G401.6 (cell line): ENCODE results near the gene CYBC1.

Experiments used
- FAIRE-seq: peaks from 2 replicates; lab custom pipeline; 2012; peaks lifted over from hg19 to GRCh38; lab: Jason Lieb, UNC

Gene CYBC1

DNA sequence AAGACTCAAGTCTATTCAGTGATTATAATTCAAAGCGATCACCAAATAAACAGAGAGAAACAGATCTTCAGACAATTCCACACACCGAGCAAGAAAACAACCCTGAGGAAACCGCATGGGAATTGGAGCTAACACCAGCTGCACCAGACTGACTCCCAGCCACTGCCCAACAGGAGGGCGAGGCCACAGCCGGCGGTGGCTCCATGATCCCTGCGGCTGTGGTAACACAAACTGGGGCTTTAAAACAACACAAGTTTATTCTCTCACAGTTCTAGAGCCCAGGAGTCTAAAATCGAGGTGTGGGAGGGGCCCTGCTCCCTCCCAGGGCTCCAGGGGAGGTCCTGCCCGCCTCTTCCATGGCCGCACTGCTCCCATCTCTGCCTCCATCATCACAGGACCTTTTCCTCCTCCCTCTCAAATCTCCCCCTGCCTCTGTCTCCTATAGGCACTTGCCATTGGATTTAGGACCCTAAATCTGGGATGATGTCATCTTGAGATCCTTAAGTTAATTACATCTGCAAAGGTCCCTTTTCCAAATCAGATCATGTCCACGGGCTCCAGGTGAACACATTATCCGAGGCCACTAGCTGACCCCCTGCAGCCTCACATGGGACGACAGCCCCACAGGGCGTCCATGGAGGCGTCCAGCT lies 42.1 kb downstream of the CYBC1 start:
- no peak for FAIRE-seq

DNA sequence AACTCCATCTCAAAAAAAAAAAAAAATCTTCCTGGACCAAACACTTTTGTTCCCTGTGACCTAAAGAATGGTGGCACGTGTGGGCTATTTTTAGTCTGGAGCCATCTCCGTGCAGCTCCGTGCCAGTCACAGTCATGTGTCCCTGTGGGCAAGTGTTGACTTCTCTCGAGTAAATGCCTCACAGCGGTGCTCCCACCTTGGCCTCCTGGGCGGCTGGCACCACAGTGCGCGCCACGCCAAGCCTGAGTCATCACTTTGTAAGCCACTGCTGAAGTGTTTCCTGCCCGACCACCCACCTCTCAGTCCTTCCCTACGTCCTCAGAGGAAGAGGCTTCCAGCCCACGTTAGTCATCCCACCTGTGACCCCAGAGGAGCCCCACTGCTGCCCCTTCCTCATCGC lies 43.3 kb downstream of the CYBC1 start:
- FAIRE-seq = no peak

- FAIRE-seq = no peak
Observed at GRCh38 chr17:82406131-82406671, 44.4 kb downstream of the CYBC1 start.

GRCh38 chr17:82405051-82405450 lies 45.5 kb downstream of the CYBC1 start:
- FAIRE-seq = no peak

DNA sequence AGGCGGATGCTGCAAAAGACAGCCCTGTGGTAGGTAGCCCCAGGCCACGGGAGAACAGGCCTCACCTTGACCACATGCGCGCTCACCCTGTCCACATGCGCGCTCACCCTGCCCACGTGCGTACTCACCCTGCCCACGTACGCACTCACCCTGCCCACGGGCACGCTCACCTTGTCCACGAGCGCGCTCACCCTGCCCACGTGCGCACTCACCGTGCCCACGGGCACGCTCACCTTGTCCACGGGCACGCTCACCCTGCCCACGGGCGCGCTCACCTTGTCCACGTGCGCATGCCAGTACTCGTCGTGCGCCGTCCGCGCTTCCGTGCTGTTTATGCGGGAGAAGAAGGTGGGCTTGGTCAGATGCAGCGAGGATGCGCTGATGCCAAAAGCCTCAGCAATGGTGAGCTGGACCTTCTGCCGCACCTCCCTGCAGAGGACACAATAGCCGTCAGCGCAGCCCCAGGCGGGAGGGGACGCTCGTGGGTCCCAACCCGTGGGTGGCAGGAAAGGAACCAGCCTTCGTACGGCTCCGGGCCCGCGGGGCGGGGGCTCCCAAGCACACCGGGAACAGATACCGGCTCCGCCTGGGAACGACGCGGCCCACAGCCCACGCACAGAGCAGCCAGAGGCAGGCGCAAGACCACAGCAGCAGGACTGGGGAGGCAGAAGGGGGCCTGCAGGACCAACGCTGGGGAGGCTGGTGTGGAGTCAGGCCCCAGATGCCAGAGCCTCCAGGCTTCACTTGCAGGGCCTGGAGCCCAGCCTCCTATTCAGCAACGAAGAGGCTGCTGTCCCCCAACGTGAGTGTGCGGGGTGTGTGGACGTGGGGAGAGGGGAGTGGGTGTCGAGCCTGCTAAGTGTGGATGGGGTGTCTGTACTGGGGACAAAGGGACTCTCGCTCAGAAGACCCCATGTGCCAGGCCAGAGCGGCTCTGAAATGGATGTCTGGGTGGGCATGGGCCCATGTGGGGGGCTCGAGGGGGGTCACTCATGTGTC lies 46.6 kb downstream of the CYBC1 start:
- no peak for FAIRE-seq

DNA sequence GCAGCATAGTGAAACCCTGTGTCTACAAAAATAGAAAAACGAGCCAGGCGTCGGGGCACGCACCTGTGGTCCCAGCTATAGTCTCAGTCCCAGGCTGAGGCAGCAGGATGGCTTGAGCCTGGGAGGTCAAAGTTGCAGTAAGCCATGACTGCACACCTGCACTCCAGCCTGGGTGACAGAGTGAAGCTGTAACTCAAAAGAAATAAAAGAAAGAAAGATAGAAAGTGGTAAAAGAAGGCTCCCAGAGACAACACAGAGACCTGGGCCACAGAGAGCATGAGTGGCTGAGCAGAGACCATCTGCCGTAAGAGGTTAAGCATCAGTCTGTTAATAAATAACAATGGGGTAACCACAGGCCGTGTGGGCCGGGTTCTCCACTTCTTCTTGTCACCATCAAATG lies 47.7 kb downstream of the CYBC1 start:
- no peak for FAIRE-seq

DNA sequence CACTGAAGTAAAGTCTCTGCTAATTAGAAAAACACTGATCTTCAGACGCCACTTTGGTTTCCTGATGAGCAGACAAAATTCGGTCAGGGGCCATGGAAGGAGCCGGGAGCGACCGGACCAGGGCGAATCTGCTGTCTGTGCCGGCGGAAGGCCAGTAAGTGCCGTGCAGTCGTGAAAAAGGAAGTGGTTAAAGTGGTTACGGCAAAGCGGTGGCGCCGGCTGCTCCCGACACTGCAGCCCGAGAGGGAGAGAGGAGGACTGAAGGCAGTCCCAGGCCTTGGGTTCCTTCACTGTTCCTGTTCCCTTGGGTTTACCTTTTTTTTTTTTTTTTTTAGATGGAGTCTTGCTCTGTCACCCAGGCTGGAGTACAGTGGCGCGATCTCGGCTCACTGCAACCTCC lies 49.7 kb downstream of the CYBC1 start:
- FAIRE-seq = no peak

DNA sequence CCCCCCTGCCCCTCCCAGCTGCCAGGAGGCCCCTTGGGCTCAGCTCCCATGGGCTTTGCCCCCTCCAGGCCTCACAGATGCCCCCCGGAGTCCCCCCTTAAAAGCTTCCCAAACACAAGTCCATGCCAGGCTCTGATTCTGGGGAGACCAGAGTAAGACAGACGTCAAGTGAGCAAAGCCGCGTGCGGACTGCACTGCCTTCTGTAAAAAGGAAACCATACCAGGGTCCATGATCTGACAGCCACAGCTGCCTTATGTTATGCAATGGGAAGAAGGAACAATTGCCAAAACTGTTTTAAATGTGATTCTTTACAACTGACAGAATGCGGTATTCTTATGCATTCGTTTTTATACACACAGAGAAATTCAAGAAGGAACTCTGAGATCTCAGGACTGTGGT lies 50.3 kb downstream of the CYBC1 start:
- no peak for FAIRE-seq

- no peak for FAIRE-seq
Observed at GRCh38 chr17:82399601-82400101, 50.9 kb downstream of the CYBC1 start.

- FAIRE-seq = no peak
Observed at GRCh38 chr17:82399041-82399441, 51.5 kb downstream of the CYBC1 start.

- FAIRE-seq = no peak
Observed at GRCh38 chr17:82397449-82398335, 52.9 kb downstream of the CYBC1 start.

DNA sequence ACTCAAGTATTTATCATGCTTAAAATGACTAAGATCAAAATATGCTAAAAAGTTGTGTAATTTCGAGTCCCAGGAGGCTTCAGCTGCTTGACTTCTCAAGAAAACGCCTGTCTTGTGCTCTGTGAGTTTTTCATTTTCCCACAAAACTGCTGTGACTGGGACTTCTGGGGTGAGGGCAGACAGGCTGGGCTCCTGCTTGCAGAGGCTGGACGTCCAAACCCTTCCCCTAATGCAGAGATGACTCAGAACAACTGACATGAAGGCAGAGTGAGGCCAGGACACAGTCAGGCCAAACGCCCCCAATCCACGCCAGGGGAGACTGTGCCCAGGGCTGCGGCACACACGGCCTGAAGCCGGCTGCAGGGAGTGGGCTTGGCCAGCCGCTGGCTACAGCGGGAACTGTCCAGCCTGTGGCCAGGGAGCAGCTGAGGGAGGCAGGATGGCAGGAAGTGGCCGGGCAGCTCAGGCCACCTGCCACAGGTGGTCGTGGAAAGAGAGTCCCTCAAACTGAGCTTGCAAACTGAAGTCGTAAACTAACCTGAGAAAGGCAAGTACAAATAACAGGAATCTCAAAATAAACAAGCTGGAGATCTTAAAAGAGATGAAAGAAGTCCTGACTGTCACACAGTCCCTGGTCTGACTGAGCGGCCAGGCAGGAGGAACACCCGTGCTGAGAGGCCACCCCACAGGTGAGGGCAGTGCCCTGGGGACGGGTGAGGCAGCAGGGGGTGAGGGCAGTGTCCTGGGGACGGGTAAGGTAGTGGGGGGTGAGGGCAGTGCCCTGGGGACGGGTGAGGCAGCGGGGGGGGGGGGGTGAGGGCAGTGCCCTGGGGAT lies 53.7 kb downstream of the CYBC1 start:
- FAIRE-seq = no peak

GRCh38 chr17:82394278-82394677 lies 56.3 kb downstream of the CYBC1 start:
- FAIRE-seq = no peak

DNA sequence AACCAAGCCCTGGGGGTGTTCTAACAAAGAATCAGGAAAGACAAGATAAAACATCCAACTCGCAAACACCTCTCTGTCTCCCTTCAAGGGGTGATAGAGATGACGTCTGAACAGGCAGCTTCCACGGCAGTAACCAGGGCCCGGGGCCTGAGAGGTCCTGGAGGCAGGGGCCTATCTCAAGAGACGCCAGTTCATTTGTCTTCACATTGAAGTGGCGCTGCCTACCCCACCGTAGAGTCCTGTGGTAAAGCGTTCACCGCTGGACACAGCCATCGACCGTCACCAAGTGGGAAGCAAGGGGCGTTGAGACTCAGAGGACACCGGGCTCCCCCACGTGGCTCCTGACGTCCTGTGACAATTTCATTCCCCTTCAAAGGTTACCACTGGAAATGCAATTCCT lies 57.6 kb downstream of the CYBC1 start:
- no peak for FAIRE-seq
